Hematopoietic multipotent progenitor cell (in vitro differentiated cells): ENCODE measurements around the gene RNF17. TPM values are rescaled to one million over a fixed set of nuclear protein-coding genes. Genes with fewer than 3 reads are reported as not detected.
"Not testable (repeated sequence)": the region's sequence is repeated elsewhere in the genome, so short reads cannot be mapped to it uniquely, and the experiment has no call there.

Source experiments
- DNase-seq, 3 donors: peaks; one replicate each; pipeline ENCODE4 v3.0.0-alpha.2; 2011 to 2015; ENCODE audit warnings: low read depth in 2 of 3, low spot score in 2 of 3
- total RNA-seq: library from RNA; depleted of rRNA; stranded (reverse); fragments of >200 nt; gene quantifications from one replicate; pipeline ENCODE4 v1.2.3, GENCODE V29; 2012

RNF17 gene
- total RNA-seq, 1 donor: not detected

DNA sequence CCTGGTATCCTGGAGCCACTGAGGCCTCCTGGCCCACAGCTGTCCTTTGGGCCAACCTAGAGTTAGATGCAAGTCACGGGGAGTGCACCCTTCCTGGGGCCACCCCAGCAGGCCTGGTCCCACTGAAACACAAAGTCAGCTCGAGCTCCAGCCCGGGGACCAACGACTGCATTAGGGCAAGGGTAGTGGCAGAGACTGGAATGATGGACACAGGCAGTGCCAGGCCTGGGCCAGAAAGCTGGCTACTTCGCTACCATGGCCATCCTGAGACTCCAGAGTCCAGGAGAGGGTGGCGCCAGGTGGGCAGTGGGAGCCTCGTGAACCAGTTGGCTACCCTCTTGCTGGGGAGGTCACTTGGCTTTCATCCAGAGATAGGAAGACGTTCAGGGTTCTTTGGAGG lies 22.2 kb upstream of the RNF17 start:
- no peak for DNase-seq

DNA sequence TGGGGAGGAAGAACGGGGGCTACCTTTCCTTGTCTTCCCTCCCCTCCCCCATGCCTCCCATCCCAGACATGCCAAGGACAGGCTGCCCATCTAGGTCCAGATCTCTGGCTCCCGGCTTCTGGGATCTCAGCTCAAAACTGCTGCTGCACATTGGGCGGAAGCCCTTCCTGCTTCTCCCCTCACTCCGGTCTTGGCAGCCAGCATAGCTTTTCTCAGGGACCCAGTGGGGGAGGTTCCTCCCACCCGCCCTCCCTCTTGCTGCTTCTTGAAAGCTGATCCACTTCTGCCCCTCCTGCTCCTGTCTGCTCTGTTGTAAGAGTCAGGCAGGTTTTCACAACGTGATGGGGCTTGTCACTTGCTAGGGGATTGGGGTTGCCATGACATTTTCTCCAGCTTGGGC lies 21.7 kb upstream of the RNF17 start:
- no peak for DNase-seq

DNA sequence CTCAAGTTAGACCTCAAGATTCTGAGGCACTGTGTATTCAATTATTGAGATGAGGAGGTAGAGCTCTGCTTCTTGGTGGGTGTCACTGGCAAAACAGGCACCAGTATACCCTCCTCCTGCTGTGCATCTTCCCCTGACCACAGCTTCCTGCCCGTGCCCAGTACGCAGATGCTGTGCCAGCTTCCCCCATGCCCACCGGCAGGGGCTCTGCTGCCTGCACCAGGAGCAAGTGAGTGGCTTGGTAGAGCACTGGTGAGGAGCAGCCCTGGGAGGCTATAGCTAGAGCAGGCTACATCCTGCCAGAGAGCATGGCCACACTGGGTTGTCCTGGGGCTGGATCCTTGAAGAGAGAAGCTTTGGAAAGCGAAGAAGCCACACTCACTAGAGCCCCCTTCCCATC lies 21.0 kb upstream of the RNF17 start:
- DNase-seq: peak in 1 of 3 donors; percentile 49

DNA sequence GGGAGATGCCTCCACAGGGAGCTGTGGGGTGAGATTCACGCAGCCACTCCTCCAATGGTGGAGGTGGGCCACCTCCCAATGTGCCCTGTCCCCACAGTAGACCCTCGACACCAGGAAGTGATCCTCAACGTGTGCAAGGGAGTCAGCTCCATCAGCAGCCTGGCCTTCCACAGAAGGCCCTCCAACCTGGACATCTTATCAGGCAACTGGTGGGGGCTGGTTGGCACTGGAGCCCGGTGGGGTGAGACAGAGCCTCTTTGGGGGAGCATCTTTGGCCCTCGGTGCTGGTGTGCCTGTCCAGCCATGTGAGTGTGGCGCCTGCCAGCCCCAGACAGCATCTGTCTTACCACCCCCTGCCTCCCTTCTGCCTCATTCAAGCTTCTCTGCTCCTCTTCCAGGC lies 19.7 kb upstream of the RNF17 start:
- DNase-seq: no peak

DNA sequence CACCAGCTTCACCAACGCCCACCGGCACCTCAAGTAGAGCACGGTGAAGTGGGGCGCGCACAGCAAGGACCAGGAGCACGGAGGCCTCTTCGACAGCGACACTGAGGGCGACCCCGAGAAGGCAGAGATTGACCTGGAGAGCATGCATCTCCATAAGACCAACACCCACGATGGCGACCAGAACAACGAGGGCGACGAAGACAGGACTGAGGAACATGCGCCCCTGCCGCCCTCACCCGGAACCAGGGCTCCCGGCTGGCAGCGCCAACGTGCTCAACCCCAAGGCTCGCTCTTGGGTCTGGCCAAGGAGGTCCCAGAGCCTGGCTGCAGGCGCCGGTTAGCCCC lies 18.5 kb upstream of the RNF17 start:
- DNase-seq: peak in 1 of 3 donors; percentile 30

DNA sequence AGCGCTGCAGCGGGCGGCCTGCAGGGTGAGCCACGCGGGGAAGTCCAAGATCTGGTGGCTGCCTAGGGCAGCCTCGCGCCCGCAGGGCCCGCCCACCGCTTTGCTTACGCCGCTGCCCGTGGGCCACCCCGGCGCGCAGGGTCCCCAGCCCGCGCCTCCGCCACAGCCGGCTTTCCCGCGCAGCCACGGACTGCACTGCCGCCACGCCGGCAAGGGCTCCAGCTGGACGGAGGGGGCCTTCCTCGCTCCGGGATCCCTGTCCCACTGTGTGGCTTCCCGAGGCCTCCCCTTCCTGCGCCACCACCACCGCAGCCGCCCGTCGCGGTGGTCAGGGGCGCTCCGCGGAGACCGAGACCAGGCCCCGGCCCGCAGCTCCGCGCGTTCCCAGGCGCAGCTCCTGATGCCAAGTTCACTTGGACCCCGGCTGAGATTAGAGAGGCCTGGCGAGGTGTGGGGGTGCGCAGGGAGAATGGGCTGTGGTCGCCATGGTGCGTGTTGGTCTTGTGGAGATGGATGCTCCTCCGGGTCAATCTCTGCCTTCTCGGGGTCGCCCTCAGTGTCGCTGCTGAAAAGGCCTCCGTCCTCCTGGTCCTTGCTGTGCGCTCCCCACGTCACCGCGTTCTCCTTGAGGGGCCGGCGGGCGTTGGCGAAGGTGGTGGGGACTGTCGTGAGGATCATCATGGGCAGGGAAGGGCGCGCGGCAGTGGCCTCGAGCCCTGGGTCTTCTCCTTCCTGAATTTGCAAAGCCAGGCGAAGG lies 17.9 kb upstream of the RNF17 start:
- peak in 2 of 3 donors; percentile 19 to 26 for DNase-seq

DNA sequence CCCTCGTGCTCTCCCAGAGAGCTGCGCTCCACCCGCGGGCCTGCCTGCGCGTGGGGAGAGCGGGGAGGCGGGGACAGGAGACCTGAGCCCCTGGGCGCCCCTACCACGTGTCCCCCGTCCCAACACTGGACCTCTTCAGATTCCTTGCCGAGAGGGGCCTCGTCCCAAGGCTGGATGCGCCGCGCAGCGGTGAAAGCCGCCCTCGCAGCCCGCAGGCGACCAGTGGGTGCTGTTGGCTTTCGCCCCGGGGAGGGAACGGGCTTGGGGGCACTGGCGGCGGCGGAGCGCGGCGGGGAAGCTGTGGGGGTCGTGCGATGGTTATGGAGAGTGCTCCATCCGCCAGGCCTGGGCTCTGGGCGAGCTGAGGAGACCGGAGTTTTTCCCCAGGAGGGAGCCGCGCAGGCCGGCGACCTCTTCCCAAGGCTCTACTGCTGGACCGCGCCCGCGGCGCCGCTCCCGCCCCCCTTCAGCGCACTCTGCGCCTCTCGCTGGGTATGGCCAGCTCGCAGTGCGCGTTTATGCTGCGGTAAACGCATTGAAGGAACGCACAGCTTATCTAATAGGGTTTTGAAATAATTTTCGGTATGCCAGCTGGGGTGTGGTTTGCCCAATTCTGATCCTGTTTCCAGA lies 17.2 kb upstream of the RNF17 start:
- peak in 2 of 3 donors; percentile 21 to 28 for DNase-seq

DNA sequence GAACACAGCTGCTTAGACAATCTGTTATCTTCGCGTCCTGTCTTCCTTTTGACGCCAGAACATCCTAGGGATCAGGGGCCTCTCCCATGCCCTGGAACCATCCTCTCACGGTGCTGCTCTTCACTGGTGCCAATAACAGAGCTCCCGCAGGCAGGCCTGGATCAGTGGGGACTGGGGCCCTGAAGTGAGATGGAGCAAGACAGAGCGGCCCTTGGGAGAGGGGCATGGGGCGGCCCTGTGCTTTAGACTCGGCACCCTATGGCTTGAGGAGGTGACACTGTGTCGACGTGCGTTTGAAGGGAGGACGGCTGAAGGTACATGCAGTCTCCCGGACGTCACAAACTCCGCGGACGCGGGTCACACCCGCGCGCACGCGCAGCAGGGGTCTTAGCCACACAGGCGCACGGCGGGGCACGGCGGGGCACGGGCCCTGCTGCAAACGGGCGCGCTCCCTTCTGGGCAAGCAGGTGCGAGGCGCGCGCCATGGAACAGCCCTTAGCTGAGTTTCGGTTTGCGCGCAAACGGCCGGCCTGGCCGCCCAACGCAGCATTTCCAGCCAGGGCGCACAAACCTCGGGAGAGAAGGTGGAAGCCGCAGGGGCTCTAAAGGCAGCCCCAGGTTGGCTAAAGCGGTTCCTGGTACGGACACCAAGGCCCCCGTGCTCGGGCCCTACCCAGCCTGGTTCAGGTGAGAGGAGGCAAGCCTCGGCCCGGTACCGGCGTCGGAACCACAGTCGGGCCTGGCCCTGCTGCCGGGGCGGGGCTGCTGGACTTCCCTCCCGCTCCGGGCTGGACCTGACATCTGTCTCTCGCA lies 16.5 kb upstream of the RNF17 start:
- peak in 2 of 3 donors; percentile 25 to 39 for DNase-seq

DNA sequence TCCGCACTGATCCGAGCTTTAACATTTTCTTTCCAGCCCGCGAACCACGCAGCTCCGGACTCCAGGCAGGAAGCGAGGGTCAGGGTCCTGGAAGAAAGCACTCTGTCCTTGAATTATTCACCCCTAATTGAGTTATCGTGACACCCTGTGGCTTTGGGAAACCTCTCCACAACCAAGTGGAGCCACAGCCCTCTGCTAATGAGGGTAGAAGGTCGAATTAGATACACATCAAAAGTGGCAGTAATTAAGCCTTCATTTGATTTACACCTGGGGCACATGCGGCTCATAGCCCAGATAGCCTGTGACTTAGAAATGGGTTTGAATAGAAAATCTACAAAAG lies 15.9 kb upstream of the RNF17 start:
- no peak for DNase-seq

DNA sequence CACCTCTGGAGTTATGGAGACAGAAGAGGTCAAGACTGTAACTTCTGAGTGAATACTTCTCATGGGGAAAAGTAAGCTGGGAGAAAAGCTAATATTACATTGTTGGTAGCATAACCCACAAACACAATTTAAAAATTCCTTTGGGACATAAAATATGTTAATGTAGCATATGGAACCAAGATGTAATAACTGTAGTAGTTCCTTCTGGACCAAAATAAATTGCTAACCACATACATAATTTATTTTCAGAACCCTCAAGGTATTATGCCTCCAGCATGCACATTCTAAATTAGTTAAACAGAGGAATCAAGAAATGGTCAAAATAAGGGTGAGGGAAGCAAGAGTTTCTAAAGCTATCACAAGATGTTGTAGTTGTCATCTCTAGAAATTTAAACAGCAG lies 4.8 kb upstream of the RNF17 start:
- DNase-seq: no peak

DNA sequence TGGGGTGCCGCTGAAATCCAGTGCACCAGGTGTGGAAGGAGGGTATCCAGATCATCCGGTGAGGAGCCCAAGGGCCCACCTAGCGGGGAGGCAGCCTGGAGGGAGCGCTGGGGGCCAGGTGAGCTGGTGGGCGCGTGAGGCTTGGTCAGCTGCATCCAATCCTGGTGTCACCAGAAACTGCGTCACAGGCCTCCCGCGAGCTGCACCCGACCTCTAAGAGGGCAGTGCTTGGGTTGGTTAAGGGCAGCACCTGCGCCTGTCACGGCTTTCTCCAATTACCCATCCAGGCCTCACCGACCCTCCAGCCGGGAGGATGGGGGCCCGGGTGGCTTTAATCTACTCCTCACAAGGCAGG lies 284 bp downstream of the RNF17 start:
- DNase-seq: no peak

DNA sequence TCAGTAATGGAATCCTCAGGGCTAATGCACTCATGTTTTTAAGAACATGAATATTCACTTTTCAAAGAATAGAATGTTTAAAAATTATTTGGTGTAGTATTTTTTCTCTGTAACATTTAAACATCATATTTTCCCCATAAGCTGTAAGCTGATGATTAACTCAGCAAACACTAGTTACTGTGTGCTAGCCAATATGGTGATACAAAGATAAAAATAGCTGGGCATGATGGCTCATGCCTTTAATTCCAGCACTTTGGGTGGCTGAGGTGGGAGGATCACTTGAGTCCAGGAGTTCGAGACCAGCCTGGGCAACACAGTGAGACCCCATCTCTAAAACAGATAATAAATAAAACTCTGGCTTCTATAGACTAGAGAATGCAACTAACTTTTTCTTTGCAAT lies 13.2 kb downstream of the RNF17 start:
- no peak for DNase-seq

DNA sequence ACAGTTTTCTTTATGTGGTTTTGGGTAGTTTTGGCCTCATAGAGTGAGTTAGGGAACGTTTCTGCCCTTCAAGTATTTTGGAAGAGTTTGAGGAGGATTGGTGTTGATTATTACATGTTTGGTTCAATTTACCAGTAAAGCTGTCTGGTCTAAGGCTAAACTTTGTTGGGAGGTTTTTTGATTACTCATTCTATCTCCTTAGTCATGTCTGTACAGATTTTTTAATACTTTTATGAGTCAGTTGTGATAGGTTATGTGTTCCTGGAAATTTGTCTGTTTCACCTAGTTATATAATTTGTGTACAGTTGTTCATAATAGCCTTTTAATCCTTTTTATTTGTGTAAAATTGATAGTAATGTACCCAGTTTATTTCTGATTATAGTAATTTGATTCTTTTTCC lies 20.4 kb downstream of the RNF17 start:
- no peak for DNase-seq

DNA sequence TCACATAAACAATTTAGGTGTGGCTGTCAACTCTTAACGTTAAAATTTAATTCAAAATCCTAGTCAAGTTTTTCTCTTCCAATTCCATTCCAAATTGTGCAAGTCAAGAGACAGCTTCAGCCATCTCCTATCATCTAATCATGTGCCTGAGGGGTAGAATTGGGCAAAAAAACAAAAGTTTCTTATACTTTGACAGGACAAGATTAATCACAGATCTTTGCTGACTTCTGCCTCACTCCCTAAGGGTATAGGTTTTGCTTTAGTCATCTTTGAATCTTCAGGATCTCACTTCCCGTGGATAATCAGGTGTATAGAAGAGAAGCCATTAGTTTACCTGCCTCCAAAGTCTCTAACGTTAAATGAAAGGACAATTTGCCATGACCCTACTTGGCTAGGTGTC lies 24.6 kb downstream of the RNF17 start:
- no peak for DNase-seq

DNA sequence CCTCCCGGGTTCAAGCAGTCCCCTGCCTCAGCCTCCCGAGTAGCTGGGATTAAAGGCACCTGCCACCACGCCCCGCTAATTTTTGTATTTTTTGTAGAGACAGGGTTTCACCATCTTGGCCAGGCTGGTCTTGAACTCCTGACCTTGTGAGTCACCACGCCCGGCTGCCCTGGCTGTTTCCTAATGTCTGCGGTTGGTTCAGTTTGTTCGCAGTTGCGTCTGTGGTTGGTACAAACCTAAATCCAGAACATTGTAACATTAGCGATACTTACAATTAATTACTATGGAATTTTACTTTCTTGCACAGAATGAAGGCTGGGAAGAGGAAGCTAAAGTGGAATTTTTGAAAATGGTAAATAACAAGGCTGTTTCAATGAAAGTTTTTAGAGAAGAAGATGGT lies 38.1 kb downstream of the RNF17 start:
- DNase-seq: no peak

DNA sequence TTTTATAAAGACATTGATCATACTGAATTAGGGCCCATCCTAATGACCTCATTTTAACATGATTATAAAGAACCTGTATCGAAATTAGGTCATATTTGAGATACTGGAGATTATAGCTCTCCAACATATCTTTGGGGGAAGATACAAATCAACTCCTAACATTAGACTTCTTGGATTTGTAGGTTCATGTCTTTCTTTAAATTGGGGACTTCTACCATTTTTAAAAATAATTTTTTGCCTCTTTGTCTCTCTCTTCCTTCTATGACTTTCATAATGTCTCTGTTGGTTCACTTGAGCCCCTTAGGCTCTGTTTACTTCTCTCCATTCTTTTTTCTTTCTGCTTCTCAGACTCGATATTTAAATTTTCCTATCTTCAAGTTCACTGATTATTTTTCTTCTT lies 57.2 kb downstream of the RNF17 start:
- no peak for DNase-seq

DNA sequence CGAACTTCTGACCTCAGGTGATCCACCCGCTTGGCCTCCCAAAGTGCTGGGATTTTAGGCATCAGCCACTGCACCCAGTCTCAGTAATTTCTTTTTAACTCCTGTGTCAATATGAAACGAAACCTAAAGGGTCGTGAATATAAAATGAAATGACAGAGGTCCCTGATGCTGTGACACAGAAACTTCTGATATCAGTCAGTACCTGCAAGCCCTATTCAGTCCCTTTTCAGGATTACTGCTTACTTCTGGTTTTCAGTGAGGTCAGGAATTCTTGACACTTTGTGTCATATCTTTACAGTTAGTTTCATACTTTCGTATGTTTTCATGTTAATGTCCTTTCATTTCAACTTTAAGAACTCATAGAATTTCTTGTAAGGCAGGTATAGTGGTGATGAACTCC lies 58.7 kb downstream of the RNF17 start:
- no peak for DNase-seq

DNA sequence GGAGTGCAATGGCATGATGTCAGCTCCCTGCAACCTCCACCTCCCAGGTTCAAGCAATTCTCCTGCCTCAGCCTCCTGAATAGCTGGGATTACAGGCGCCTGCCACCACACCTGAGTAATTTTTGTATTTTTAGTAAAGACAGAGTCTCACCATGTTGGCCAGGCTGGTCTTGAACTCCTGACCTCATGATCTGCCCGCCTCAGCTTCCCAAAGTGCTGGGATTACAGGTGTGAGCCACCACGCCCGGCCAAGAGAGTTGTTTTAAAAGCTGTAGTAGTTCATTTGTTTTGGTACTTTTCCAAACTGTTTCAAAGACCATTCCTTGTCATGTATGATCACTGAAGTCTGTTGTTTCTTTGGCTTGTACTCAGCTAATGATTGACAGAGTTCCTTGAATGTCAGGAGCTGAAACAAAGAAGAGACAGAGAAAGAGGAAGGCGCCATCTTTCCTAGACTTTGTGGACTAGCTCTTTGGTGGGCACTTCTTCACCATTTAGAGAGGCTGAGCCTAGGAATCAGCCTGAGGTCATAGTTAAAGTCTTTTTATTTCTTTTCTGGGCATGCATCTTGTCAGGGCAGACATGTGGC lies 59.2 kb downstream of the RNF17 start:
- DNase-seq: not testable (repeated sequence)

DNA sequence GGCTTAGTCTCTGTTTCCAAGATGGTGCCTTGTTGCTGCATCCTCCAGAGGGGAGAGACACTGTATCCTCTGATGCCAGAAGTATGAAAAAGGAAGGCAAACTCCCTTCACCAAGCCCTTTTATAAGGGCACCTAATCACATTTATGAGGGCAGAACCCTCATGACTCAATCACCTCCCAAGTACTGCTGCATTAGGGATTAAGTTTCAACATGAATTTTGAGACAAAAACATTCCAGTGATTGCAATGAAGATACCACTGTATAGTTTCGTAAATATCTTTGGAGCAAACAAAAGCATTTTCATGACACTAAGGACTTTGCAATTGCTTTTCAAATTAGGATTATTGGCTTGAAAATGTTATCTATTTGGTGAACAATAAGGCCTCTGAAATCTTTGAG lies 63.8 kb downstream of the RNF17 start:
- no peak for DNase-seq

DNA sequence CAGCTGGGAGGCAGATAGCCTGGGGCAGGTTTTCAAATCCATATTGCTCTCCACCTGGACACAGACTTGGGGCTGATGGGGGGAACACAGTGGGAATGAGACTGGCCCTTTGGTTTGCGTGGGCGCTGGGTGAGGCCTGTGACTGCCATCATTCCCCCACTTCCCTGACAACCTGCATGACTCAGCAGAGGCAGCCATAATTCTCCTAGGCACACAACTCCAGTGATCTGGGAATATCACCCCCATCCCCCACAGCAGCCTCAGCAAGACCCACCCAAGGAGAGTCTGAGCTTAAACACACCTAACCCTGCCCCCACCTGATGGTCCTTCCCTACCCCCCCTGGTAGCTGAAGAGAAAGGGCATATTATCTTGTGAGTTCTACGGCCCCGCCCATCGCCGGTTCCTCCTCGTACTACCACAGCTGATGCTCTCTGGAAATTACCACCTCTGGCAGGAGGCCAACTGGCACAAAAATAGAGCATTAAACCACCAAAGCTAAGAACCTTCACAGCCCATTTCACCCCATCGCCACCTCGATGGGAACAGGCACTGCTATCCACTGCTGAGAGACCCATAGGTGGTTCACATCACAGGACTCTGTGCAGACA lies 71.0 kb downstream of the RNF17 start:
- DNase-seq: peak in 1 of 3 donors; percentile 6

DNA sequence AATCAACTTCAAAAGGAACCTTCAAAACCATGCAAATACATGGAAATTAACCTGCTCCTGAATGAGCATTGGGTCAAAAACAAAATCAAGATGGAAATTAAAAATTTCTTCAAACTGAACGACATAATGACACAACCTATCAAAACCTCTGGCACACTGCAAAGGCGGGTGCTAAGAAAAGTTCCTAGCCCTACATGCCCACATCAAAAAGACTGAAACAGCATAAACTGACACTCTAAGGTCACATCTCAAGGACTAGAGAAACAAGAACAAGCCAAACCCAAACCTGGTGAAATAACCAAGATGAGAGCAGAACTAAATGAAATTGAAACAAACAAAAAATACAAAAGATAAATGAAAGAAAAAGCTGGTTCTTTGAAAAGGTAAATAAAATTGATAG lies 73.6 kb downstream of the RNF17 start:
- not testable (repeated sequence) for DNase-seq
